Measurements from ENCODE around the gene RFLNA. TPM values are rescaled to one million over a fixed set of nuclear protein-coding genes. Genes with fewer than 3 reads are reported as not detected.

The RFLNA gene
- total RNA-seq, 2 experiments from 2014 or later = not detected

DNA sequence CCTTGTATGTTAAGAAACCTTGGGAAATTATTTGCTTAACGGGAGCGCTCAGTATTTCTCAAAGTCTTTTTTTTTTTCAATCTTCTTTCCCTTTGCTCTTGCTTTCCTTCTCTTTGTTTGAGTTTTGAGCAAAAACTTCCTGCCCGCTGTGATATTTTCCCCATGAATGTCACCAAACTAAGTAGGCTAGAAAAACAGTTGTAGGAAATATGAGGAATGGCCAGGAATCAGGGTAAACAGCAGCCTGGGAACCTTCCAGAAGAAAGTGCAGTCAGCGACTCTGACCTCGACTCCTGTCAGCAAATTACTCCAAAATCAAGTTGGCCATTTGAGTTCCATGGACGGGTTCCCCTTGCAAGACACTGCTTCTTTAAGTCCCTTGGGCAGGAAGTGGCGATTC lies 11.6 kb upstream of the RFLNA start:
- no peak for TF ChIP-seq CTCF (conservative IDR thresholded peaks at IDR 0.05; ENCODE audit: low read length)
- no peak for TF ChIP-seq EZH2phosphoT487 (IDR thresholded peaks at IDR 0.05; ENCODE audit: borderline replicate concordance, low read depth, low read length)
- intact Hi-C loops (cut with micrococcal nuclease; ENCODE audit: unreplicated experiment) = no loop called here
- DNase-seq (ENCODE audit: low spot score) = no peak
- no peaks in the 10 kb centered on the region for H3K9me3 ChIP-seq (ENCODE audit: low read length)
- CTCF ChIA-PET (ENCODE audit: unreplicated experiment) = no interaction called here
- no peak overlapping the region for H3K4me3 ChIP-seq (ENCODE audit: low read depth, low read length, poor library complexity, severe bottlenecking)
- H3K4me1 ChIP-seq (ENCODE audit: insufficient read depth, low read length, poor library complexity, severe bottlenecking) = no peaks in the 10 kb centered on the region
- no peaks in the 10 kb centered on the region for H3K79me2 ChIP-seq (ENCODE audit: insufficient read depth, low read depth, low read length)
- no peak overlapping the region for H3K27ac ChIP-seq (ENCODE audit: low read depth, low read length, poor library complexity, severe bottlenecking)
- BruUV-seq (replicated peaks) = no TSS peak
- H2AFZ ChIP-seq (ENCODE audit: low read length) = no peak overlapping the region
- no peaks in the 10 kb centered on the region for H4K20me1 ChIP-seq (ENCODE audit: insufficient read depth, low read length)
- no peaks in the 10 kb centered on the region for H3K36me3 ChIP-seq (ENCODE audit: insufficient read depth, low read length)
- no peak overlapping the region for H3K4me2 ChIP-seq (ENCODE audit: low read length)
- POLR2A ChIA-PET = interaction anchor here (0.7 kb wide), 1 partner anchor 413 kb away, joined by 3 read pairs; no protein-coding TSS in a partner anchor
- no peaks in the 10 kb centered on the region for H3K9me2 ChIP-seq (ENCODE audit: insufficient read depth, low read length)

- no peak overlapping the region for H3K4me3 ChIP-seq (ENCODE audit: low read depth, low read length, poor library complexity, severe bottlenecking)
- no peaks in the 10 kb centered on the region for H3K9me3 ChIP-seq (ENCODE audit: low read length)
- no peak overlapping the region for H2AFZ ChIP-seq (ENCODE audit: low read length)
- H4K20me1 ChIP-seq (ENCODE audit: insufficient read depth, low read length) = no peaks in the 10 kb centered on the region
- H3K4me1 ChIP-seq (ENCODE audit: insufficient read depth, low read length, poor library complexity, severe bottlenecking) = no peaks in the 10 kb centered on the region
- intact Hi-C loops (cut with micrococcal nuclease; ENCODE audit: unreplicated experiment) = no loop called here
- no peak overlapping the region for H3K4me2 ChIP-seq (ENCODE audit: low read length)
- H3K9me2 ChIP-seq (ENCODE audit: insufficient read depth, low read length) = no peaks in the 10 kb centered on the region
- ChIA-PET CTCF (ENCODE audit: unreplicated experiment) (no interaction called here), POLR2A (interaction anchor here (0.6 kb wide), 1 partner anchor 58 kb away, joined by 3 read pairs; no protein-coding TSS in a partner anchor)
- TF ChIP-seq CTCF (conservative IDR thresholded peaks at IDR 0.05; ENCODE audit: low read length) (no peak), EZH2phosphoT487 (IDR thresholded peaks at IDR 0.05; ENCODE audit: borderline replicate concordance, low read depth, low read length) (no peak)
- H3K79me2 ChIP-seq (ENCODE audit: insufficient read depth, low read depth, low read length) = no peaks in the 10 kb centered on the region
- no peaks in the 10 kb centered on the region for H3K36me3 ChIP-seq (ENCODE audit: insufficient read depth, low read length)
- no peak overlapping the region for H3K27ac ChIP-seq (ENCODE audit: low read depth, low read length, poor library complexity, severe bottlenecking)
- no peak for DNase-seq (ENCODE audit: low spot score)
- BruUV-seq (replicated peaks) = no TSS peak
Measured at GRCh38 chr12:124284368-124284767, 10.5 kb upstream of the RFLNA start.

DNA sequence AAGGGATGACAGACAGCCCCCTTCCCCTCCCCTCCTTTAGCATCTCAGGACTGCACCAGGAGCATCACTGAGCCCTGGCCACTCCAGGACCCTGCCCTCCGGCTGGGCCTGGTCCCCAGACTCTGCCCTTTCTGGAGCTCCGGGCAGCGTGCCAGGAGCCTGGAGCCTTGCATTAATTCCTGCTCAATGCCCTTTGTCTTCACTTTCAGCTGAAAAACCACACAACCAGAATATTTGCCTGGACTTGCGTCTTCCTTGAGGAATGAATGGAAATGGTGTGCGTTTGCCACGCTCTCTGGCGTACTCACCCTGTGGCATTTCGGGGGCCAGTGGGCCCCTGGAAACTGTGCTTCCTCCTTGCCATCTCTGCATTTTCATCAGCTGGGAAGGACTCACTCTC lies 8.5 kb upstream of the RFLNA start:
- ChIA-PET POLR2A (no interaction called here), CTCF (ENCODE audit: unreplicated experiment) (no interaction called here)
- DNase-seq (ENCODE audit: low spot score) = no peak
- Histone ChIP-seq H3K4me2 (ENCODE audit: low read length) (no peak overlapping the region), H3K4me1 (ENCODE audit: insufficient read depth, low read length, poor library complexity, severe bottlenecking) (no peaks in the 10 kb centered on the region), H4K20me1 (ENCODE audit: insufficient read depth, low read length) (no peaks in the 10 kb centered on the region), H3K36me3 (ENCODE audit: insufficient read depth, low read length) (no peaks in the 10 kb centered on the region), H3K9me3 (ENCODE audit: low read length) (no peaks in the 10 kb centered on the region), H3K79me2 (ENCODE audit: insufficient read depth, low read depth, low read length) (no peaks in the 10 kb centered on the region), H2AFZ (ENCODE audit: low read length) (no peak overlapping the region), H3K4me3 (ENCODE audit: low read depth, low read length, poor library complexity, severe bottlenecking) (no peak overlapping the region), H3K9me2 (ENCODE audit: insufficient read depth, low read length) (no peaks in the 10 kb centered on the region), H3K27ac (ENCODE audit: low read depth, low read length, poor library complexity, severe bottlenecking) (no peak overlapping the region)
- no TSS peak for BruUV-seq (replicated peaks)
- no peak for TF ChIP-seq EZH2phosphoT487 (IDR thresholded peaks at IDR 0.05; ENCODE audit: borderline replicate concordance, low read depth, low read length)
- TF ChIP-seq CTCF (conservative IDR thresholded peaks at IDR 0.05; ENCODE audit: low read length) = no peak
- intact Hi-C loops (cut with micrococcal nuclease; ENCODE audit: unreplicated experiment) = no loop called here
